ENCODE measurements around the gene CD68. TPM values are rescaled to one million over a fixed set of nuclear protein-coding genes. Genes with fewer than 3 reads are reported as not detected.
"Not testable (repeated sequence)": the region's sequence is repeated elsewhere in the genome, so short reads cannot be mapped to it uniquely, and the experiment has no call there.

Gene CD68
- total RNA-seq, 3 donors from 2014 or later, result 49.8 to 220 (median 70.5) TPM

- Histone ChIP-seq H3K9me3 (no peaks in the 10 kb centered on the region), H3K27me3 (no peaks in the 10 kb centered on the region), H3K4me3 (no peak overlapping the region), H3K27ac (no peak overlapping the region), H3K36me3 (peaks cover 12% of the 10 kb centered on the region), H3K4me1 (peaks cover 2 to 6% of the 10 kb centered on the region in 2 donors)
- intact Hi-C loops (cut with DNase I; ENCODE audit: low total_unique reads), result no loop called here
- DNase-seq (ENCODE audit: low spot score in 2 of 2), result no peak
- TF ChIP-seq POLR2A (IDR thresholded peaks at IDR 0.05) (no peak), CTCF (IDR thresholded peaks at IDR 0.05) (no peak), POLR2AphosphoS5 (IDR thresholded peaks at IDR 0.05) (no peak)
Observed at GRCh38 chr17:7593296-7593695, 13.9 kb downstream of the CD68 start.

- H3K27ac ChIP-seq; intact Hi-C loops (cut with DNase I; ENCODE audit: low total_unique reads); H3K9me3 ChIP-seq; H3K27me3 ChIP-seq; H3K4me1 ChIP-seq; H3K4me3 ChIP-seq; DNase-seq (ENCODE audit: low spot score in 2 of 2); H3K36me3 ChIP-seq: not testable (repeated sequence)
Observed at GRCh38 chr17:7597561-7597960, 18.1 kb downstream of the CD68 start.

DNA sequence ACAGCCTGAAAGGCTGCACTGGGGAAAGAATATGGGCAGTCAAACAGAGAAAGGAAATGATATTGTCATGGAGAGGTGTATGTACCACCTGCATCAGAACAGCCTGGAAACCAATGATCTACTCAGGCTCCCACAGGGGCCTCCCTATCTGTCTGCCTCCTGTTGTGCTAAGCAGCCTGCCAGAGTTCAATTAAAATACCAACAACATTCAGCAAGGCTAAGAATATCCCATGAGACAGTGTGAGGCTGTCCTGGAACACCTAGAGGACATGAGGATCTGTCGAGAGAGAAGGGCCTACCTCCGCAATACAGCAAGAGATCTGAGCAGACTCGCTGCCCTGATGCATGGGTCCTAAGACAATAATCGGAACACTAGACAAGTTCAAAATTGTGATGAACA, 26.8 kb downstream of the CD68 start:
- Histone ChIP-seq H3K4me3 (no peak overlapping the region), H3K27ac (no peak overlapping the region), H3K4me1 (no peaks in the 10 kb centered on the region), H3K27me3 (no peaks in the 10 kb centered on the region), H3K9me3 (no peaks in the 10 kb centered on the region), H3K36me3 (no peaks in the 10 kb centered on the region)
- no peak for TF ChIP-seq CTCF (IDR thresholded peaks at IDR 0.05)
- no peak for TF ChIP-seq POLR2AphosphoS5 (IDR thresholded peaks at IDR 0.05)
- no peak for TF ChIP-seq POLR2A (IDR thresholded peaks at IDR 0.05)
- DNase-seq (ENCODE audit: low spot score in 2 of 2), result no peak
- intact Hi-C loops (cut with DNase I; ENCODE audit: low total_unique reads), result no loop called here

GRCh38 chr17:7610641-7611040, 31.2 kb downstream of the CD68 start:
- no peaks in the 10 kb centered on the region for H3K9me3 ChIP-seq
- peaks cover 0 to 21% of the 10 kb centered on the region in 2 donors for H3K4me1 ChIP-seq
- H3K4me3 ChIP-seq, result no peak overlapping the region
- DNase-seq (ENCODE audit: low spot score in 2 of 2), result no peak
- TF ChIP-seq CTCF (IDR thresholded peaks at IDR 0.05) (no peak), POLR2AphosphoS5 (IDR thresholded peaks at IDR 0.05) (no peak), POLR2A (IDR thresholded peaks at IDR 0.05) (no peak)
- no peaks in the 10 kb centered on the region for H3K27me3 ChIP-seq
- H3K36me3 ChIP-seq, result no peaks in the 10 kb centered on the region
- no peak overlapping the region for H3K27ac ChIP-seq
- intact Hi-C loops (cut with DNase I; ENCODE audit: low total_unique reads), result no loop called here

GRCh38 chr17:7611635-7612293, 32.3 kb downstream of the CD68 start:
- no peak for DNase-seq (ENCODE audit: low spot score in 2 of 2)
- H3K36me3 ChIP-seq, result no peaks in the 10 kb centered on the region
- H3K27ac ChIP-seq, result no peak overlapping the region
- H3K4me3 ChIP-seq, result no peak overlapping the region
- H3K27me3 ChIP-seq, result no peaks in the 10 kb centered on the region
- intact Hi-C loops (cut with DNase I; ENCODE audit: low total_unique reads), result no loop called here
- TF ChIP-seq CTCF (IDR thresholded peaks at IDR 0.05) (no peak), POLR2A (IDR thresholded peaks at IDR 0.05) (no peak), POLR2AphosphoS5 (IDR thresholded peaks at IDR 0.05) (no peak)
- no peaks in the 10 kb centered on the region for H3K9me3 ChIP-seq
- H3K4me1 ChIP-seq, result peaks cover 0 to 21% of the 10 kb centered on the region in 2 donors

DNA sequence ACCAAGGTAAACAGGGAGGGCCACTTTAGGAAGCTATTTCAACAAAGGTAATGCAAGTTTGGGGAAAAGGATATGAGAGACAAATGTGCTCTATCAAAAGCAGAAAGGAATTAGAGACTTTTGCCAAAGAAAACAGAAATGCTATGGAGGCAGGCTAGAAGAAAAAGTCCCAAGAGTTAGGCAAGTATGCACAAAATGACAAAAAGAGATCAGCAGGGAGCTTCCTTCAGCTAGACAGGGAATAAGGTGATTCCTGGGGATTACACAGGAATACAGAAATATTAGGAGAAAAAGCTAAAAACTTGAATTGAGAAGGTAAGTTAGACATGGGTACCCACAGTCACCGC, 32.8 kb downstream of the CD68 start:
- H3K36me3 ChIP-seq, result no peaks in the 10 kb centered on the region
- no peak overlapping the region for H3K27ac ChIP-seq
- DNase-seq (ENCODE audit: low spot score in 2 of 2), result no peak
- H3K4me3 ChIP-seq, result no peak overlapping the region
- H3K9me3 ChIP-seq, result no peaks in the 10 kb centered on the region
- TF ChIP-seq POLR2A (IDR thresholded peaks at IDR 0.05) (no peak), CTCF (IDR thresholded peaks at IDR 0.05) (no peak), POLR2AphosphoS5 (IDR thresholded peaks at IDR 0.05) (no peak)
- no peaks in the 10 kb centered on the region for H3K27me3 ChIP-seq
- H3K4me1 ChIP-seq, result peaks cover 0 to 21% of the 10 kb centered on the region in 2 donors
- intact Hi-C loops (cut with DNase I; ENCODE audit: low total_unique reads), result no loop called here
